Stimulated activated memory B cell treated with anti-CD40 and anti-IgM and Interleukin-4, amounts not matched to agents 10 μg/mL and 1 μg/mL and 100 μg/mL, for 72 hours (primary cell): Measurements from ENCODE around the gene PACRG.
A peak's percentile ranks its signal among the peaks of the same experiment; 100 is the strongest.

Source experiments
- ATAC-seq: fragments of 150-1000 bp; cut with Tn5 transposase; 2 replicates; pipeline ENCODE4 v1.10.0; 2021
- H3K27ac Mint-ChIP-seq: one replicate; pipeline ENCODE4 v1.8.0; 2022; ENCODE audit warnings: mild to moderate bottlenecking, mixed read lengths
- H3K27me3 Mint-ChIP-seq: one replicate; pipeline ENCODE4 v1.8.0; 2022; ENCODE audit warnings: mixed read lengths
- H3K36me3 Mint-ChIP-seq: one replicate; pipeline ENCODE4 v1.8.0; 2022; ENCODE audit warnings: mixed read lengths
- H3K4me1 Mint-ChIP-seq: one replicate; pipeline ENCODE4 v1.8.0; 2022; ENCODE audit warnings: mixed read lengths
- H3K4me3 Mint-ChIP-seq: one replicate; pipeline ENCODE4 v1.8.0; 2022; ENCODE audit warnings: mild to moderate bottlenecking, moderate library complexity, mixed read lengths
- H3K9me3 Mint-ChIP-seq: one replicate; pipeline ENCODE4 v1.8.0; 2022; ENCODE audit warnings: mixed read lengths

Gene PACRG

GRCh38 chr6:162701551-162701950 is 26.2 kb upstream of the PACRG start:
- peaks cover 6% of the 10 kb centered on the region for H3K4me1 Mint-ChIP-seq
- no peak for ATAC-seq

GRCh38 chr6:162702446-162702845 is 25.3 kb upstream of the PACRG start:
- no peaks in the 10 kb centered on the region for H3K9me3 Mint-ChIP-seq
- no peak overlapping the region for H3K4me3 Mint-ChIP-seq
- H3K27ac Mint-ChIP-seq = no peak overlapping the region
- ATAC-seq = no peak
- H3K27me3 Mint-ChIP-seq = no peaks in the 10 kb centered on the region
- peaks cover 7% of the 10 kb centered on the region for H3K4me1 Mint-ChIP-seq
- H3K36me3 Mint-ChIP-seq = no peaks in the 10 kb centered on the region

More at GRCh38 chr6:162701551-162701950, 26.2 kb upstream of the PACRG start:
- no peaks in the 10 kb centered on the region for H3K27me3 Mint-ChIP-seq
- H3K9me3 Mint-ChIP-seq = no peaks in the 10 kb centered on the region
- H3K27ac Mint-ChIP-seq = no peak overlapping the region
- H3K36me3 Mint-ChIP-seq = no peaks in the 10 kb centered on the region
- H3K4me3 Mint-ChIP-seq = no peak overlapping the region

GRCh38 chr6:162704001-162704400 is 23.8 kb upstream of the PACRG start:
- no peak for ATAC-seq
- Mint-ChIP-seq H3K9me3 (no peaks in the 10 kb centered on the region), H3K27me3 (no peaks in the 10 kb centered on the region)

GRCh38 chr6:162705736-162706135 is 22.0 kb upstream of the PACRG start:
- H3K4me1 Mint-ChIP-seq = peaks cover 7% of the 10 kb centered on the region

More at GRCh38 chr6:162704001-162704400, 23.8 kb upstream of the PACRG start:
- no peak overlapping the region for H3K4me3 Mint-ChIP-seq
- H3K36me3 Mint-ChIP-seq = no peaks in the 10 kb centered on the region
- no peak overlapping the region for H3K27ac Mint-ChIP-seq
- peaks cover 7% of the 10 kb centered on the region for H3K4me1 Mint-ChIP-seq

GRCh38 chr6:162706232-162706631 is 21.5 kb upstream of the PACRG start:
- no peak for ATAC-seq
- Mint-ChIP-seq H3K36me3 (no peaks in the 10 kb centered on the region), H3K27me3 (no peaks in the 10 kb centered on the region), H3K4me1 (peaks cover 7% of the 10 kb centered on the region), H3K9me3 (no peaks in the 10 kb centered on the region), H3K4me3 (no peak overlapping the region), H3K27ac (no peak overlapping the region)

More at GRCh38 chr6:162705736-162706135, 22.0 kb upstream of the PACRG start:
- no peak for ATAC-seq
- Mint-ChIP-seq H3K27me3 (no peaks in the 10 kb centered on the region), H3K4me3 (no peak overlapping the region), H3K27ac (no peak overlapping the region), H3K36me3 (no peaks in the 10 kb centered on the region), H3K9me3 (no peaks in the 10 kb centered on the region)

DNA sequence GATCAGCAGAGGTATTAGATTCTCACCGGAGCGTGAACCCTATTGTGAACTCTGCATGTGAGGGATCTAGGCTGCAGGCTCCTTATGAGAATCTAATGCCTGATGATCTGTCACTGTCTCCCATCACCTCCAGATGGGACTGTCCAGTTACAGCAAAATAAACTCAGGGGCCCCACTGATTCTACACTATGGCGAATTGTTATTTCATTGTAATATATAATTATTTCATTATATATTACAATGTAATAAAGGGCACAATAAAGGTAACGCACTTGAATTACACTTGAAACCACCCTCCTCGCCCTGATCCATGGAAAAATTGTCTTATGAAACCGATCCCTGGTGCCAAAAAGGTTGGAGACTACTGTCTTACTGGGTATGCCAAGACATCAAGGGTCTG is 18.8 kb upstream of the PACRG start:
- peaks cover 14% of the 10 kb centered on the region for H3K4me1 Mint-ChIP-seq
- no peaks in the 10 kb centered on the region for H3K27me3 Mint-ChIP-seq
- H3K27ac Mint-ChIP-seq = no peak overlapping the region
- H3K9me3 Mint-ChIP-seq = no peaks in the 10 kb centered on the region
- no peaks in the 10 kb centered on the region for H3K36me3 Mint-ChIP-seq
- no peak for ATAC-seq
- H3K4me3 Mint-ChIP-seq = no peak overlapping the region

DNA sequence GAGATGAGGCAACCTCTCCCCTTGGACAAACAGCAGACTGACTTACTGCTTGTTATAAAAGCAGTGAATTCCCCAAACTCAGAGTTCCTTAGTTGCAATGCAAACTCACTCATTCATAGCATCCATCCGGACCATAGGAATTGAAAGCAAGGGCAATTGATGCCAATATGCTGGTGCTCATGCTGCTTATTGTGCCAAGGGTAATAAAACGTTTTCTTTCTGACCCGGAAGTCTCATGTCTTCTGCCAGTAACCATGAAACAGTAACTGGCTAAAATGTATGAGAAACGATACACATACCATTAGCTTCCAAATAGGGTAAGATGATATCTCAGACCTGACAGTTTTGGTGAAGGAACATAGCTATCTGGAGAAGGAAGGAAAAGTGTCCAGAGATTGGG is 18.3 kb upstream of the PACRG start:
- Mint-ChIP-seq H3K27ac (no peak overlapping the region), H3K27me3 (no peaks in the 10 kb centered on the region), H3K4me3 (no peak overlapping the region), H3K4me1 (peaks cover 14% of the 10 kb centered on the region), H3K9me3 (no peaks in the 10 kb centered on the region), H3K36me3 (no peaks in the 10 kb centered on the region)
- no peak for ATAC-seq

DNA sequence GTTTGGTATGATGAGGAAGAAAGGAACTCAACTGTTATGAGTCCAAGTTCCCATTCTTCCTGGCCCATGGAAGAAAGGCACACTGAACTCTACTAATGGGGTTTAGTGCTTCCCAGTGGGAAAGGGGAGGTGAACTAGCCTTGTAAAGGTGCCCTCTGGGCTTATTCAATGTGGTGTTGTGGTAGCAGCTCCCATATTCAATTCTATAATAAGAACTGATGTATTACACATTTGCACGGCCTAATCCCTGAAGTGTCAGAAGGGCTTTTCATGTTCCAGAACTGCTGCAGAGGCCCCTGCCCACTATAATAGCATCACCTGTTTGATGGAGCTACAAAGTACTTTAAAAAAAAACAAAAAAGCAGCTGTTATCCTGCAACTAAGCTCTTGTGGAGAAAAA is 17.4 kb upstream of the PACRG start:
- no peak for ATAC-seq
- Mint-ChIP-seq H3K27ac (no peak overlapping the region), H3K4me1 (peaks cover 14% of the 10 kb centered on the region), H3K36me3 (no peaks in the 10 kb centered on the region), H3K27me3 (no peaks in the 10 kb centered on the region), H3K4me3 (no peak overlapping the region), H3K9me3 (no peaks in the 10 kb centered on the region)

- Mint-ChIP-seq H3K27me3 (no peaks in the 10 kb centered on the region), H3K4me3 (no peak overlapping the region), H3K27ac (no peak overlapping the region), H3K36me3 (no peaks in the 10 kb centered on the region), H3K4me1 (peaks cover 14% of the 10 kb centered on the region), H3K9me3 (no peaks in the 10 kb centered on the region)
- ATAC-seq = no peak
These were observed 16.8 kb upstream of the PACRG start for GRCh38 chr6:162710936-162711335.

- Mint-ChIP-seq H3K36me3 (no peaks in the 10 kb centered on the region), H3K27ac (no peak overlapping the region), H3K9me3 (no peaks in the 10 kb centered on the region), H3K27me3 (no peaks in the 10 kb centered on the region), H3K4me1 (peaks cover 9% of the 10 kb centered on the region), H3K4me3 (no peak overlapping the region)
- no peak for ATAC-seq
These were observed 16.4 kb upstream of the PACRG start for GRCh38 chr6:162711376-162711775.

- peaks cover 7% of the 10 kb centered on the region for H3K4me1 Mint-ChIP-seq
- peaks cover 5% of the 10 kb centered on the region for H3K9me3 Mint-ChIP-seq
- ATAC-seq = peak; percentile 53
- no peak overlapping the region for H3K27ac Mint-ChIP-seq
- no peaks in the 10 kb centered on the region for H3K27me3 Mint-ChIP-seq
- no peak overlapping the region for H3K4me3 Mint-ChIP-seq
- peaks cover 6% of the 10 kb centered on the region for H3K36me3 Mint-ChIP-seq
These were observed 15.1 kb upstream of the PACRG start for GRCh38 chr6:162712694-162713093.

DNA sequence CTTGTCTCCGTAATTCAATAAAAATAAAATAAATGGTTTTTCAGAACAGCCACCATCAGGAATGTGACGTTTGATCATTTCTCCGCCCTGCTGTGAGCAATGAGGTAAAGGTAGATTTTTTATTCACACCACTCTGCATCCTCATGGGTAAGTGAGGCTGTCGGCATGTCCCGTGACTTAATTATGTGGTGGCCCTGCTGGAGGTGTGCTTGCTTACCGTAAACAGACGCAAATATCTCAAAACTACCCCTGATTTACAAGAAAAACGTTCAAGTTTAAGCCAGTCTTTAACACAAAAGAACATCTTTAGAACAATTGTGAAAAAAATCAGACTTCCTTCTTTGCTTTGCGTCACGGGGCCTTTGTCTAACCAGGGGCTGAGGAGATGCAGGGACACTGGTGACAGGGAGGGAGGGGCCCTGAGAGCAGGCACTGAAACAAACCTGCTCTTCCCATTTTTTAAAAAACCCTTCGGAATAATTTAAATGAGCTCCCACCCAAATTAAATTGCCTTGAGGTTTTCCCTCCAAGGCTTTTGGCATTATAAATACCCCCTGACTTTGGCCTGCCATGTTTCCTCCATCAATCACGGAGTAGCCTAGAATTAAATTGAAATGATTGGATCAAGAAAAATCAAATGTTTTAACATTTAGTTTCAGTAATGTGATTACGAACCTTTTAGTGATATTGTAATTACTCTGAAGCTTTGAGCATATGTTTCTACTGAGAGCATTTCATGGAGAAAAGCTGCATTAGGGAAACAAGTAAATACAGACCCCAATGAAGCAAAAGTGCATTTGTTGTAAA is 13.6 kb upstream of the PACRG start:
- Mint-ChIP-seq H3K9me3 (peaks cover 8% of the 10 kb centered on the region), H3K27ac (no peak overlapping the region), H3K36me3 (peaks cover 12% of the 10 kb centered on the region), H3K4me1 (peaks cover 7% of the 10 kb centered on the region), H3K27me3 (no peaks in the 10 kb centered on the region), H3K4me3 (no peak overlapping the region)
- no peak for ATAC-seq

- Mint-ChIP-seq H3K4me3 (no peak overlapping the region), H3K4me1 (peaks cover 7% of the 10 kb centered on the region), H3K36me3 (peaks cover 12% of the 10 kb centered on the region), H3K27me3 (no peaks in the 10 kb centered on the region), H3K9me3 (peaks cover 8% of the 10 kb centered on the region), H3K27ac (no peak overlapping the region)
- ATAC-seq = no peak
These were observed 12.2 kb upstream of the PACRG start for GRCh38 chr6:162715601-162716000.

DNA sequence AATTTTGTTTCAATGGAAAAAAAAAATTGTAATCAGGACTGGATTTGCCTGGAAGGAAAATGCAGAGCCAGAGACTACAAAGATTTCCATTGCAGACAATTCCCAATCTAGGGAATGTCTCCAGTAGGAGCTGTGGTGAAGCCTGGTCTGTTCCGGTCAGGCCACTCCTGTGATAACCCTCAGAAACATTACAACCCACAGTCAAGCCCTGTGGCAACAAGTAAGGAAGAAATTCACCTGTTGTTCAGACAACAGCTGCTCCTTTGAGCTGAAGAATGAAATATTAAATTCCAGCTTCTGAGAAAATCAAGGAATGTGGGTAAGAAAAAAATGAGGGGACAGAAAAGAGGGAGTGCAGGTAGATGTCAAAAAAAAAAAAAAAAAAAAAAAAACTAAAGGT is 8.2 kb upstream of the PACRG start:
- no peak for ATAC-seq
- Mint-ChIP-seq H3K9me3 (peaks cover 8% of the 10 kb centered on the region), H3K4me3 (no peak overlapping the region), H3K27me3 (no peaks in the 10 kb centered on the region), H3K27ac (no peak overlapping the region), H3K36me3 (peaks cover 12% of the 10 kb centered on the region), H3K4me1 (no peaks in the 10 kb centered on the region)

DNA sequence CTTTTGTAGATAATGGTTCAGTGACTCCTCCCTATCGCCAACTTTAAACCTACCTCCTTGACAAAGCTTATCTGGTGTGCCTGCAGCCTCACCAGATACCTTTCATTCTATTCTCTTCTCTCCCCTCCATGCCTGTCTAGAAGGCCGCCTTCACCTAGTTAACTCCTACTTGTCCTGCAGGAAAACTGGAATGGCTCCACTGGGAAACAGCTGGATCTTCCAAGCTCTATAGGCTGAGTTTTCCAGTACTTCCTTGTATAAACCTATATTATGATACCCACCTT is 6.4 kb upstream of the PACRG start:
- H3K9me3 Mint-ChIP-seq = peaks cover 8% of the 10 kb centered on the region
- no peak for ATAC-seq
- H3K4me1 Mint-ChIP-seq = peaks cover under 1% of the 10 kb centered on the region
- peaks cover 12% of the 10 kb centered on the region for H3K36me3 Mint-ChIP-seq
- H3K27ac Mint-ChIP-seq = no peak overlapping the region
- H3K4me3 Mint-ChIP-seq = no peak overlapping the region
- no peaks in the 10 kb centered on the region for H3K27me3 Mint-ChIP-seq

DNA sequence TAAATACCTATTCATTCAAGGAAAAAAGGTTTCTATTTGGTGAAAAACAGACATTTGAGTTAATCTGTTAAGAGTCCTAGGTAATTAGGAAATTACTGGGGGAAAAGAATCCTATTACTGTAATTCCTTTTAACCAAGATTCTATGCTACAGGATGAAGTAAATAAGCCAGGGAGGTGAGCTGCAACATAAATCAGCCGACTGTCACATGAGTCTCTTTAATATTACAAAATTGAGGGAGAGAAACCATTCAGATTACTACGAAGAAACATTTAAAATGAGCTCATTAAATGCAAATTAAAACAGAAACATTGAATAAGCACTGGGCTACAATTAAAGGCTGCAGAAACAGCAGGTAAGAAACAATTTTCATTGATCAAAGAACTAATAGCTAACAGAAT is 5.5 kb upstream of the PACRG start:
- Mint-ChIP-seq H3K9me3 (peaks cover 3% of the 10 kb centered on the region), H3K4me1 (peaks cover 6% of the 10 kb centered on the region), H3K4me3 (no peak overlapping the region), H3K36me3 (peaks cover 7% of the 10 kb centered on the region), H3K27ac (no peak overlapping the region), H3K27me3 (no peaks in the 10 kb centered on the region)
- no peak for ATAC-seq
